NCI-H2196 (cell line): ENCODE results near the gene MSX2.

Experiments
- DNase-seq: peaks from one replicate; lab custom pipeline; 2025; ENCODE audit not compliant: unreplicated experiment; lab: John Stamatoyannopoulos, UW

Gene MSX2

GRCh38 chr5:174724484-174725260 lies at the start of gene MSX2:
Gene MSX2, plus strand, starts transcription at chr5:174724582. Its CDS starts 78 bp downstream, at chr5:174724660.
- no peak for DNase-seq

GRCh38 chr5:174675110-174675509 lies 49.3 kb upstream of the MSX2 start:
- no peak for DNase-seq

DNA sequence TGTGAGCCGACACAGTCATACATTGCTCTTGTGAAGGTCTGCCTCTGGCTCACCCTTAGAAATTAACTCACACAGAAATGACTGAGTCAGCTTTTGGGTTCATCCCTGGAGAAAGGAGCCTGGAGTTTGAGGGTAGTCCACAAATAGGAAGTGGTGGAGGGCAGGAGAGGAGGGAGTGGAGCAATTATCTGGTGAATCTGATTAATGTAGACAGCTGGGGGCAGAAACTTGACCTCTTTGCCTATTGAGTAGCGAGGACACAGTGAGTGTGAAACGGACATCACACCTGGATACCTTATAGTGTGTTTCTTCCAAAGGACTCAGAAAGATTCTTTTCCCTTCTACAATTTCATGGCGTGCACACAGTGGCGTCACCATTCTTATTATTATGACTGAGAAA lies 48.5 kb upstream of the MSX2 start:
- no peak for DNase-seq

DNA sequence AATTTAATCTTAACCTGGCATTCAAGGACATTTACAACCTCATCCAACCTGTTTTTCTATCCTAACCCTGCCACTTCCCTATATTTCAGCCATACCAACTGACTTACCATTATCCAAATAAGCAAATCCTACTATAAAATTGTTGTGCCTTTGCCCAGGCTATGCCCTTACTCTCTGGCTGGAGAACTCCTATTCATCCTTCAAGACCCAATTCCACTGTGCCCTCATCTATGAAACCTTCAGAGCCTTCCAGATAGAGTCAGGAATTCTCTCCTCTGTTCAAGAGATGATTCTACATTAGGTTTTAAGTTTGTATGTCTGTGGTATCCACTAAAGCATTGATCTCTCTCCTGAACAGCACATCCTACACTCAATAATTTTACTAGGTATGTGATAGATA lies 46.3 kb upstream of the MSX2 start:
- no peak for DNase-seq

- no peak for DNase-seq
Measured at GRCh38 chr5:174680901-174681565, 43.3 kb upstream of the MSX2 start.

GRCh38 chr5:174687503-174687902 lies 36.9 kb upstream of the MSX2 start:
- DNase-seq = no peak

GRCh38 chr5:174688441-174689354 lies 35.7 kb upstream of the MSX2 start:
- no peak for DNase-seq

DNA sequence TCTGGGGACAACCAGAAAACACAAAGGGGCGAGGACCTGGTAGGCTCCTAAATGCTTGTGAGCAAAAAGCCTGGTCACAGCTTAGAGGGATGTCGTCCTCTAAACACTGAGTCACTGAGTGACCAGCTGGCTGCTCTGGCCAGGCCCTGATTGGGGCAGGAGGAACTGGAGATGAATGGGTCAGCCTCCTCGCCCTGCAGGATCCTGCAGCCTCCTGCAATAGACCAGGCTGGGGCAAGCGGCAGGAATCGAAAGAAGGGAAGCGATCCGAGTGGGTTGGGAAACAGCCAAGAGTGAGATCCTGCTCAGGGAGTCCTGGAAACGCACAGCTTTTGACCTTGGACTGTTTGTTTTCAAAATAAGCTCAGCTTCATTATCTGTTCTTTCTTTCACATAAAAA lies 34.1 kb upstream of the MSX2 start:
- no peak for DNase-seq

- DNase-seq = no peak
Measured at GRCh38 chr5:174692381-174692780, 32.0 kb upstream of the MSX2 start.

- no peak for DNase-seq
Measured at GRCh38 chr5:174692982-174693422, 31.4 kb upstream of the MSX2 start.

GRCh38 chr5:174693697-174694385 lies 30.5 kb upstream of the MSX2 start:
- DNase-seq = no peak

GRCh38 chr5:174694611-174695010 lies 29.8 kb upstream of the MSX2 start:
- DNase-seq = no peak

DNA sequence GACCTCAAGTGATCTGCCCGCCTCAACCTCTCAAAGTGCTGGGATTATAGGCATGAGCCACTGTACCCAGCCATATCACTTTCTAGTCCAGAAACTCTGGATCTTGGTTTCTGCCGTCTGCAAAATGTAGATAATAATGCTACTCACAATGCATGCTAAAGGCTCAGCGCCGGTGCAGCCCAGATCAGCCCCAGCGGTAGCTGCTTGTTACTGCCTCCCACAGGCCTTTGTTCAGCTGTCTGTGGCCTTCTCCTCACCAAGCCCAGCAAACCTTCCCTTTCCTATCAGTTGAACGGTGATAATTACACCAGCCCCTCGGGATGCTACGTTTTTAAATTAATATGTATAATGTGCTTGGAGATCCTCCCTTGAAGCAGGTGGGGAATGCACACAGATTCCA lies 26.2 kb upstream of the MSX2 start:
- no peak for DNase-seq

- DNase-seq = no peak
Measured at GRCh38 chr5:174699131-174699530, 25.3 kb upstream of the MSX2 start.

DNA sequence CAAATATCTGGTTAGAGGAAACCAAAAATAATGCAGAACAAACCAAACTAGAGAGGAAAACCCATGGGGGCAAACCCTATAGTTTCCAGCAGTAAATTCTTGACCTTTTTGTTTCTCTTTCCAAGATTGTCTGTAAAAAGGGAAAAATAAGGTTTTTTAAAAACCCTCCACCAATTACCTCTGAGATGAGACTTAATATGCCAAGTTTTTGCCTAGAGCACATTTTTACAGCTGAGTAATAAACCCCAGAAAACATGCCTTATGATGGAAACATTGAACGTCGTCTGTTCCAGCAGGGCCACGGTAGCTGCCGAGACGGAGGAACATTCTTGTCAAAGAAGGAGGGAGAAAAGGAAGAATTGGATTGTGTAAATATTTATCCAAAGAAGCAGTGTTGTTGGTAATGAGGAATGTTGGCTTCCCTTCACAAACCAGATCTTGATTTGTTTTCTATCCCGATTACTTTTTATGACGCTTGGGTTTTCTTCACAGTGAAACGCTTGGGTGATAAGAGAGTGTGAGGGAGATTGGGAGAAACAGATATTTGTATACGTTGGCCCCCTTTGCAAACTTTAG lies 17.3 kb upstream of the MSX2 start:
- no peak for DNase-seq

DNA sequence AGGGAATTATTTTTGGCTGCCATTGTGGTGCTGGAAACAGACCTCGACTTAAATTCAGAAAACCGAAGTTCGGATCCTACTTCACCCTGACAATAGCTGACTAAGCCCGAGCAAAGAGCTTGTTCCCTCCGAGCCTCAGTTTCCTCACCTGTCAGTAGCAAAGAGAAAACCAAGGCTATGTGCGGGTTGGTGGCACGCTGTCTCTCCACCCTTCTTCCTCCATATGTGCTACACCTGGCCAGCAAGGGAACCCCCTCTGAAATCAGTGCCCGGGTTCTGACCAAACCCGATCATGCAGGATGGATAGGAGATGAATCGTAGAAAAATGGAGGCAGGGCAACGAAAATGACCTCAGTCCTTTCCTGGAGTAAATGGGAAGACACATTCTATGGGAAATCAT lies 16.7 kb upstream of the MSX2 start:
- DNase-seq = no peak

DNA sequence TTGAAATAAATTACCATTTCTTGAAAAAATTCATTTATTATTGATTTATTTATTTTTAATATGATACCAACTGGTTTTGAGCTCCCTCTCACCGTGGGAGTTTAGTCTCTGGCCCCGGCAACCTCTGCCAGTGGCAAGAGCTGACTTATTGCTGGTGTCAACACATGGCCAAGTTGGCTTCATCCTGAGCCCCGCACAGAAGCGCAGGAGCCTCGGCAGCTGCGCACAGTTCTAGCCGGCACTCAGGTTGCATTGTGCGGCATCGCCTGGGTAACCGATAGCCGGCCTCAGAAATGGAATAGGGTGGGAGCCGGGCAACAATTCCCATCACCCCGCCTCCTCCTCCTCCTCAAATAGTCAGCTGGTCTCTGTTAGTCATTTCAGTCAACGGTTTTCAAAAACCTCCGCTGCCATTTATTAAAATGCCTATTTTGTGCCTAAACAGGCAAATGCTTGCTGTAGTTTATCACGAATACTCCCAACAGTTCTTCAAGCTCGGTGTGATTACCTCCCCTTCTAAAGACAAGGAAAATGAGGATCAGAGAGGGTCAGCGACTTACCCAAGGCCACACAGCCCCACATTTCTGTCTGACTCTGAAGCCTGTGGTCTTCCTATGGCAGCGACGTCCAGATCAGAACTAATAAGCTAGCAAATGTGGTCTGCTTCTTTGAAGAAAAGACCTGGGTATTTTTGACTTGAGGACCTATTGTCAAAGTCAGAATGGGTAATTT lies 15.7 kb upstream of the MSX2 start:
- DNase-seq = no peak

DNA sequence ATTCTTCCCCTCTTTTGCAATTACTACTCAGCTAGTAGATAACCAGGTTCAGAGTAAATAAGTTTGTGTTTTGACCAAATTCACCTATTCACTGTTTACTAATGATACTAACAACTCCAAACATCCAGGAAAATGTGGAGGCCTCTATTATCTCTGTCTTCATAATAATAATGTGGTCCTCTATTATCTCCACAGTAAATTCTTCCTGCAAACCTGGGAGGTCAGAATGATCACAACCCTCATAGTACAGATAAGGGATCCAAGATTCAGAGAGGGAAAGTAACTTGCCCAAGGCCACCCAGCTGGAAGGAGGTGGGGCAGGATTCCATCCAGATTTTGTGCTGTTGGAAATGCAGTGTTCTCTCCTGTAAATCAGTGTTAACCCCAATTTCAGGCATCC lies 9.6 kb upstream of the MSX2 start:
- no peak for DNase-seq

DNA sequence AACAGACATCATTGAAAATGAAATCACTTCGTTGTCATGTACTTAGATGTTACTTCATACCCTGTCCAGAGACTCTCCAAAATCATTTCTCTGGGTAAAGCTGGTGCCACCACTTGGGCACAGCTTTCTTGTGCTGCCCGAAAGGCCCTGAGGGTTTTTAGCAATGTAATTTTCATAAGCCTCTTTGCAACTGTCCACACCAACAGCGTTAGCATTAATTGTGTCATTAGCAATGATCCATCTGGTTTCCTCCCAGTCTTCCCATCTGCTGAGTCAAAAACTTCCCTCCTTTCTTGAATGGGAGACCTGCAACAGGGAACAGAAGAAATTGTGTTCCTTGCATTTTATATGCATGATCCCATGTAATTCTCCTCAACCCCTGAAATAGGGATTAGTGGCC lies 8.6 kb upstream of the MSX2 start:
- no peak for DNase-seq
